SK-N-MC (cell line): Measurements from ENCODE around the gene POU1F1.

Experiments
- EZH2 ChIP-seq: fragments of 200-600 bp; sonication (generic); IDR thresholded peaks from one replicate; pipeline ENCODE4 v1.6.1; 2017; ENCODE audit warnings: antibody characterized with exemption
- POLR2AphosphoS5 ChIP-seq: IDR thresholded peaks from 2 replicates; pipeline ENCODE4 v1.6.1; 2012; ENCODE audit warnings: mild to moderate bottlenecking, low read depth, low read length, borderline replicate concordance

DNA sequence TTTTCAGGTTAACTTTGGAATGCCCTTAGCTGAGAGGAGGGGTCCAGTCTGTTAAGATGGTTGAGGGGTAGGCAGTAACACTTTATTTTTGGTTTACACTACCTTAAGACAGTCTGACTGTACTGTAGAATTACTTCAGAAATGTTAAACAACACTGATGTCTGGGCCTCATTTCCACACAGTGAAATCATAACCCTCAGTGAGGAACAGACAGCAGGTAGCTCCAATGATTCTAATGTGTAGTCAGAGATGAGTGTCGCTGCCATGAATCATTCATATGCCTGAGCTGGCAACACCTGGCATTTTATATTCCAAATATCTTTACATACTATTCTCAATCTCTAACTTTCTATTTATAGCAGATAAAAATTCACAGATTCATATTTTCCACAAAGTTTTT lies 37.3 kb upstream of the POU1F1 start:
- TF ChIP-seq EZH2 (no peak), POLR2AphosphoS5 (no peak)
